Activated T-helper 17 cell treated with anti-CD3 and anti-CD28 coated beads, Interleukin-2, amount 50 U/mL, for 72 hours (primary cell): Measurements from ENCODE around the gene UPK3A. TPM values are rescaled to one million over a fixed set of nuclear protein-coding genes. Genes with fewer than 3 reads are reported as not detected.

ENCODE experiments used
- ATAC-seq: fragments of 150-1000 bp; cut with Tn5 transposase; replicated peaks from 2 replicates; pipeline ENCODE4 v1.10.0; 2021; ENCODE audit warnings: mild to moderate bottlenecking, moderate library complexity
- H3K27ac Mint-ChIP-seq: one replicate; pipeline ENCODE4 v1.8.0; 2022; ENCODE audit warnings: mixed read lengths
- H3K27me3 Mint-ChIP-seq: one replicate; pipeline ENCODE4 v1.8.0; 2022; ENCODE audit warnings: mixed read lengths
- H3K36me3 Mint-ChIP-seq: one replicate; pipeline ENCODE4 v1.8.0; 2022; ENCODE audit warnings: low read depth, mild to moderate bottlenecking, mixed read lengths
- H3K4me1 Mint-ChIP-seq: one replicate; pipeline ENCODE4 v1.8.0; 2022; ENCODE audit warnings: mixed read lengths
- H3K4me3 Mint-ChIP-seq: one replicate; pipeline ENCODE4 v1.8.0; 2022; ENCODE audit warnings: mild to moderate bottlenecking, mixed read lengths
- H3K9me3 Mint-ChIP-seq: one replicate; pipeline ENCODE4 v1.8.0; 2022; ENCODE audit warnings: mixed read lengths
- total RNA-seq, 2 donors: library from RNA; stranded (reverse); gene quantifications; one replicate each; pipeline ENCODE4 v1.2.3, GENCODE V29; 2022

Gene UPK3A
- total RNA-seq, 2 donors from 2014 or later = not detected

DNA sequence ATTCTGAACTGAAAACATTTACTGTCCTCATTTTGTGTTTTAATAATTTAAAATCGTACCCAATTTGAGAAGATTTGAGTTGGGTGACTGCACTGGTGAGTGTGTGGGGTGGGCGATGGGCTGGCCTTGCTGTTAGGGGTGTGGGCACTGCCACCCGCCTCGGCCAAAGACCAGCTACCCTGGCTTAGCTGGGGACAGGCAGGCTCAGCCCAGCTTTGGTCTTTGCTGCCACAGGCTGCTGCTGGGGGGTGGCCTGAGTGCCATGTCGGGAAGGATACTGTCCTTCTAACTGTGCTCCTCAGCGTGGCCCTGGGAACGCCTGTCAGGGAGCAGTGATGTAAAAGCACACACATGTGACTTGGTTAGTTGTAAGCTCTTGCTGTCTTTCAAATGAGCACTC is 47.3 kb downstream of the UPK3A start:
- H3K36me3 Mint-ChIP-seq = peaks cover 96% of the 10 kb centered on the region
- ATAC-seq = no peak
- H3K4me3 Mint-ChIP-seq = no peak overlapping the region
- no peaks in the 10 kb centered on the region for H3K4me1 Mint-ChIP-seq
- no peak overlapping the region for H3K27ac Mint-ChIP-seq
- H3K9me3 Mint-ChIP-seq = no peaks in the 10 kb centered on the region
- H3K27me3 Mint-ChIP-seq = no peaks in the 10 kb centered on the region

DNA sequence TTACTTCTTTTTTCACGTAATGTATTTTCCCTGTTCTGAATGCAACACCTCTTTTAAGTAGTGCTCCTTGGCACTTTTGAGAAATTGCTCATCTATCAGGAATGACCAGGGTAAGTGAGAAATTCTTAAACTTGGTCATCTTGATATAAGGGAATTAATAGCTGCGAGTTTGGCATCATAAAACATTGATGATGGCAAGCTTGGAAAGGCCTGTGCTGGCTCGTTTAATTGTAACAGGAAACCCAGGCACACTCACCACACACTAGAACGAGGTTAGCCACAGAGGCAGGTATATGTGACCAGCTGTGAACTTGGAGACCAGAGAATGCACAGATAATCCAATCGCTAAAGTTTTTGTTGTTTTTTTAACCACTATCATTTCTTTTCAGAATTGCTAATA is 49.3 kb downstream of the UPK3A start:
- no peak for ATAC-seq
- H3K4me1 Mint-ChIP-seq = no peaks in the 10 kb centered on the region
- H3K9me3 Mint-ChIP-seq = no peaks in the 10 kb centered on the region
- no peaks in the 10 kb centered on the region for H3K27me3 Mint-ChIP-seq
- H3K4me3 Mint-ChIP-seq = no peak overlapping the region
- H3K27ac Mint-ChIP-seq = no peak overlapping the region
- H3K36me3 Mint-ChIP-seq = peaks cover 100% of the 10 kb centered on the region

DNA sequence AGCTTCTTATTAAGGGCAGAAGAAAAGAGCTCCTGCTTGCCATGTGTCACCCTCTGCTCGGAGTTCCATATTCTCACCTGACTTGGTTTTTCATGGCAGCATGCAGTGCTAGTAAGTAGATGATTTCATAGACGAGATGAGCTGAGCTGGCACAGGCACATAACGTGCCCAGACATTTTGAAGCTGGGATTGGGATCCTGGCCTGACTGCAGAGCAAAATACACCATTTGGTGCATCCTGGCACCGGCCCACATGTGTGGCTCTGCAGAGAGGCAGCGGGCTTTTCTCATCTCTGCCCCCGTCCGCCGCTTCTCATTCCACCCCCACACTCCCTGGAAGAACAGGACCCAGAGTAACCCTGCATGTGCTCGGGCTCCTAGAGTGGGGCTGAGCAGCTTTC is 49.8 kb downstream of the UPK3A start:
- Mint-ChIP-seq H3K27ac (no peak overlapping the region), H3K36me3 (peaks cover 100% of the 10 kb centered on the region), H3K9me3 (no peaks in the 10 kb centered on the region), H3K27me3 (no peaks in the 10 kb centered on the region), H3K4me3 (no peak overlapping the region), H3K4me1 (no peaks in the 10 kb centered on the region)
- ATAC-seq = no peak

GRCh38 chr22:45335021-45335818 is 50.5 kb downstream of the UPK3A start:
- Mint-ChIP-seq H3K27ac (no peak overlapping the region), H3K36me3 (peaks cover 100% of the 10 kb centered on the region), H3K4me1 (no peaks in the 10 kb centered on the region), H3K4me3 (no peak overlapping the region), H3K9me3 (no peaks in the 10 kb centered on the region), H3K27me3 (no peaks in the 10 kb centered on the region)
- no peak for ATAC-seq

GRCh38 chr22:45335854-45336522 is 51.2 kb downstream of the UPK3A start:
- H3K9me3 Mint-ChIP-seq = no peaks in the 10 kb centered on the region
- ATAC-seq = no peak
- no peak overlapping the region for H3K27ac Mint-ChIP-seq
- peaks cover 100% of the 10 kb centered on the region for H3K36me3 Mint-ChIP-seq
- no peaks in the 10 kb centered on the region for H3K27me3 Mint-ChIP-seq
- no peak overlapping the region for H3K4me3 Mint-ChIP-seq
- no peaks in the 10 kb centered on the region for H3K4me1 Mint-ChIP-seq

DNA sequence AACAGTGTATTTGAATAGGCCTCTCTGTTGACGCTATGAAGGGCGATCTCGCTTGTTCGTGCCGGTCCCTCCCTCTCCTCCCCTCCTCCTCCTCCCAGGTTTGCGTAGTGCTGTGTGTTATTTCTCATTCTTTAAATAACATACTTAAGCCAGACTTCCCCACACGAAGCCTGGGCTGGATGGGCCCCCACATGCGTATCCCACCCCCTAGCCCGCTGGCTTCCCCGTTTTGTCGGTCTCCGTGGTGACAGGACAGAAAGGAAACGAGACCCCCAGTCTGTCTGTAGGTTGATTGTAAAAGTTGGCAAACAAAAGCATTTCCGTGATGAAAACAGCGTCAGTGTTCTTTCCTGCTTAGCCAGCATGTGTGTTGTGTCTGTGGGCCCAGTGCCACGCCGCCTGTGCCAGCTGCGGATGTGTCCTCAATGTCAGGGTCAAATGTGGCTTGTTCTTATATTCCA is 52.3 kb downstream of the UPK3A start:
- no peaks in the 10 kb centered on the region for H3K27me3 Mint-ChIP-seq
- no peak overlapping the region for H3K27ac Mint-ChIP-seq

GRCh38 chr22:45337536-45337935 is 52.8 kb downstream of the UPK3A start:
- H3K4me1 Mint-ChIP-seq = no peaks in the 10 kb centered on the region
- H3K27me3 Mint-ChIP-seq = no peaks in the 10 kb centered on the region
- H3K36me3 Mint-ChIP-seq = peaks cover 100% of the 10 kb centered on the region
- no peak for ATAC-seq
- no peaks in the 10 kb centered on the region for H3K9me3 Mint-ChIP-seq
- H3K4me3 Mint-ChIP-seq = no peak overlapping the region
- no peak overlapping the region for H3K27ac Mint-ChIP-seq

More for the DNA sequence above, 52.3 kb downstream of the UPK3A start:
- peaks cover 100% of the 10 kb centered on the region for H3K36me3 Mint-ChIP-seq
- H3K4me3 Mint-ChIP-seq = no peak overlapping the region
- H3K4me1 Mint-ChIP-seq = no peaks in the 10 kb centered on the region
- no peak for ATAC-seq
- H3K9me3 Mint-ChIP-seq = no peaks in the 10 kb centered on the region

DNA sequence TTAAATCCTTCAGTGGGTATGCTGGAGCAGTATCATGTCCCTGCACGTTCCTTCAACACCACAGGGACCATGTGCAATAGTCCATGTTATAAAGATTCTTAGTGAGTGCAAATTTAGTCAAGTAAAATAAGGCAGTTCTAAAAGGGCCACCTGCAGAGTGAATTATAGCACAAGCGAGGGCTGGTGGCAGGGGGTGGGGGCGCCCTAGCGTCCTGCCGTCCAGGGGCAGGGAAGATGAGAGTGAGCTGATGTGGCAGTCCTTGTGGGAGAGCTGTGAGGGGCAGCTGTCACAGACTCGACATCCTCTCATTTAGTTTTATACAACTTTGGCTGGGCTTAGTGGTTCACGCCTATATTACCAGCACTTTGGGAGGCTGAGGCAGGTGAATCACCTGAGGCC is 54.0 kb downstream of the UPK3A start:
- H3K27me3 Mint-ChIP-seq = no peaks in the 10 kb centered on the region
- H3K9me3 Mint-ChIP-seq = no peaks in the 10 kb centered on the region
- no peak overlapping the region for H3K27ac Mint-ChIP-seq
- no peak for ATAC-seq
- peaks cover 100% of the 10 kb centered on the region for H3K36me3 Mint-ChIP-seq
- H3K4me3 Mint-ChIP-seq = no peak overlapping the region
- no peaks in the 10 kb centered on the region for H3K4me1 Mint-ChIP-seq

GRCh38 chr22:45340323-45340722 is 55.6 kb downstream of the UPK3A start:
- peaks cover 100% of the 10 kb centered on the region for H3K36me3 Mint-ChIP-seq

GRCh38 chr22:45341498-45341897 is 56.7 kb downstream of the UPK3A start:
- Mint-ChIP-seq H3K27ac (no peak overlapping the region), H3K36me3 (peaks cover 100% of the 10 kb centered on the region), H3K4me3 (no peak overlapping the region), H3K4me1 (no peaks in the 10 kb centered on the region), H3K27me3 (no peaks in the 10 kb centered on the region), H3K9me3 (no peaks in the 10 kb centered on the region)
- ATAC-seq = peak; percentile 86

More at GRCh38 chr22:45340323-45340722, 55.6 kb downstream of the UPK3A start:
- no peaks in the 10 kb centered on the region for H3K9me3 Mint-ChIP-seq
- no peaks in the 10 kb centered on the region for H3K4me1 Mint-ChIP-seq
- no peak overlapping the region for H3K27ac Mint-ChIP-seq
- no peak for ATAC-seq
- no peaks in the 10 kb centered on the region for H3K27me3 Mint-ChIP-seq
- H3K4me3 Mint-ChIP-seq = no peak overlapping the region

DNA sequence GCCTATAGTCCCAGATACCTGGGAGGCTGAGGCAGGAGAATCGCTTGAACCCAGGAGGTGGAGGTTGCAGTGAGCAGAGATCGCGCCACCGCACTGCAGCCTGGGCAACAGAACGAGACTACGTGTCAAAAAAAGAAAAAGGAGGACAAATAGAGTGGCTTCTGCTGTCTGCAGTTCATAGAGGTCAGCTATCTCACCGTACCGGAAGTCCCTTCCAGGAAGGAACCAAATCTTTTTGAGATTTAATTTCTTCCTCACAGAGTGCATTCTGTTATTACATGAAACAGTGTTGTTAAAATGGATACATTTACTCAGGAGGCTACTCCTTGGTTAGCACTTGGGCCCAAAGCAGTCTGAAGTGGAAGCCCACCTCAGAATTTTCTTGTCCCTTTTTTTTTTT is 58.4 kb downstream of the UPK3A start:
- no peak overlapping the region for H3K27ac Mint-ChIP-seq
- H3K9me3 Mint-ChIP-seq = no peaks in the 10 kb centered on the region
- H3K36me3 Mint-ChIP-seq = peaks cover 87% of the 10 kb centered on the region
- H3K27me3 Mint-ChIP-seq = no peaks in the 10 kb centered on the region
- no peaks in the 10 kb centered on the region for H3K4me1 Mint-ChIP-seq
- H3K4me3 Mint-ChIP-seq = no peak overlapping the region
- ATAC-seq = no peak

GRCh38 chr22:45344334-45344733 is 59.6 kb downstream of the UPK3A start:
- H3K27ac Mint-ChIP-seq = no peak overlapping the region
- H3K4me1 Mint-ChIP-seq = no peaks in the 10 kb centered on the region

More at GRCh38 chr22:45344334-45344733, 59.6 kb downstream of the UPK3A start:
- peaks cover 75% of the 10 kb centered on the region for H3K36me3 Mint-ChIP-seq
- ATAC-seq = no peak
- H3K9me3 Mint-ChIP-seq = no peaks in the 10 kb centered on the region
- H3K27me3 Mint-ChIP-seq = no peaks in the 10 kb centered on the region
- H3K4me3 Mint-ChIP-seq = no peak overlapping the region
